Fibroblast of upper back skin (primary cell): ENCODE data around the gene GLT6D1.

ENCODE experiments used
- DNase-seq: peaks from one replicate; pipeline ENCODE4 v3.0.0-alpha.2; 2013

Gene GLT6D1

GRCh38 chr9:135607401-135608293 is 31.7 kb downstream of the GLT6D1 start:
- no peak for DNase-seq

- DNase-seq: no peak
Measured at GRCh38 chr9:135606885-135607259, 32.5 kb downstream of the GLT6D1 start.

GRCh38 chr9:135605238-135605781 is 34.0 kb downstream of the GLT6D1 start:
- DNase-seq: no peak

GRCh38 chr9:135604437-135605237 is 34.7 kb downstream of the GLT6D1 start:
- no peak for DNase-seq

GRCh38 chr9:135602789-135603481 is 36.4 kb downstream of the GLT6D1 start:
- peak; percentile 6 for DNase-seq

- no peak for DNase-seq
Measured at GRCh38 chr9:135601988-135602387, 37.4 kb downstream of the GLT6D1 start.

DNA sequence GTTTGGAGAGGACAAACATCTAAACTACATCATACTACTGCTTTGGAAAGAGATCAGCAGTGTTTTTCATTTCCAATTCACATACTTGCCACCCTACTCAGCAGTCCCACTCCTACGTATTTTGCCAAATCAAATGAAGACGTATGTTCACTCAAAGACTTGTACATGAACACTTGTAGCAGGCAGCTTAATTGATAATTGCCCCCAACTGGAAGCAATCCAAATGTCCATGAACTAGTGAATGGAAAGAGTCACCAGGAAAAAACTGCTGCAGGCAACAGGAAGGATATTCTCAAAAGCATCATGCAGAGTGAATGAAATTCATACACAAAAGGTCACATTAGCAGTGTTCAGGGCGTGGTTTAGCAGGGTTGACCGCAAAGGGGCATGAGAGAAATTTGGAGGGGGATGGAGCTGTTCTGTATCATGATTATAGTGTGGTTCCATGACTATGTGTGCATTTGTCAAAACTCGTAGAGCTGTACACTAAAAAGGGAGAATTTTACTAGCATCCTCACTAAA is 39.0 kb downstream of the GLT6D1 start:
- no peak for DNase-seq

DNA sequence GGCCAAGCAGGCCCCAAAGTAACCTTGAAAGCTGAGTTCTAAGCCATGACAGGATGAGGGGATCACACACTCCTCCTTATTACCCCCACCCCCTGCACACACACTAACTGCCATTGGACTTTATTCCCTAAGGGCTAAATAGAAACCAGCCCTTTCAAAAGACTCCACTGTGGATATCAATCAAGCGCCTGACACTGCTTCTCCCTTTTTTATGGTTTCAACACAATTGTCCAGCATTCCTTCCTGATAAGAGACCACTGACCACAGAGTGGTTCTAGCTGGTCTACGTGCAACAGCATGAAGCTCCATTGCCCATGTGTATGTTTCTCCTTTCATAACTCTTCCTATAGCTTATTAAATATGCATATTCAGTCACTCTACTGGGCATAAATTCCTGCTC is 43.1 kb downstream of the GLT6D1 start:
- no peak for DNase-seq

DNA sequence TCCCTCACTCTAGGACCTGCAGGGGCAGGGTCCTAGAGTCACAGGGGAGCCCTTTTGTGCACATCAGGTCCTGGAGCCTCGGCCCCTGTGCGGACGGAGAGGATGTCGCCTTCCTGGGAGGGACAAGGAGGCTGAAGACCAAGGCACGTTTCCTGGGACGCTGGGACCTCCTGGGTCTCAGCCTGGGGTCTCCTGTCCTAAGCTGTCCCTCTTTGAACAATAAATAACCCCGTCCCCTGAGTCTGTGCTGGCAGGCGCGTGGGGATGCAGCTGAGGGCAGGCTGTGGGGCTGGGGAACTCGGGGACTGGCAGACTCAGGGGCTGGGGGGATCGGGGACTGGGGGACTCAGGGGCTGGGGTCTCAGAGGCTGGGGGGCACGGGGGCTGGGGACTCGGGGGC is 46.7 kb downstream of the GLT6D1 start:
- DNase-seq: no peak

DNA sequence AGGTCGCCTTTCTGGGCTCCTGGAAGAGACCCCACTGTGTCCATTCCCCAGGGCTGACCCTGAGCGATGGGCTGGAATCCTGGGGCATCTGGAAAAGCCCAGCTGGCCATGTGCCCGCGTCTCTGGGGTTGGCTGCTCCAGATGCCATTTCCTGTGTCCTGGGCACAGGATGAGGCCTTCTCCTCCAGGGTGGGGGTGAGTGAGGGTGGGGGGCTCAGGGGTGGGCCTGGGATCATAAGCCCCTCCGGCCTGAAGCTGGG is 47.1 kb downstream of the GLT6D1 start:
- no peak for DNase-seq

DNA sequence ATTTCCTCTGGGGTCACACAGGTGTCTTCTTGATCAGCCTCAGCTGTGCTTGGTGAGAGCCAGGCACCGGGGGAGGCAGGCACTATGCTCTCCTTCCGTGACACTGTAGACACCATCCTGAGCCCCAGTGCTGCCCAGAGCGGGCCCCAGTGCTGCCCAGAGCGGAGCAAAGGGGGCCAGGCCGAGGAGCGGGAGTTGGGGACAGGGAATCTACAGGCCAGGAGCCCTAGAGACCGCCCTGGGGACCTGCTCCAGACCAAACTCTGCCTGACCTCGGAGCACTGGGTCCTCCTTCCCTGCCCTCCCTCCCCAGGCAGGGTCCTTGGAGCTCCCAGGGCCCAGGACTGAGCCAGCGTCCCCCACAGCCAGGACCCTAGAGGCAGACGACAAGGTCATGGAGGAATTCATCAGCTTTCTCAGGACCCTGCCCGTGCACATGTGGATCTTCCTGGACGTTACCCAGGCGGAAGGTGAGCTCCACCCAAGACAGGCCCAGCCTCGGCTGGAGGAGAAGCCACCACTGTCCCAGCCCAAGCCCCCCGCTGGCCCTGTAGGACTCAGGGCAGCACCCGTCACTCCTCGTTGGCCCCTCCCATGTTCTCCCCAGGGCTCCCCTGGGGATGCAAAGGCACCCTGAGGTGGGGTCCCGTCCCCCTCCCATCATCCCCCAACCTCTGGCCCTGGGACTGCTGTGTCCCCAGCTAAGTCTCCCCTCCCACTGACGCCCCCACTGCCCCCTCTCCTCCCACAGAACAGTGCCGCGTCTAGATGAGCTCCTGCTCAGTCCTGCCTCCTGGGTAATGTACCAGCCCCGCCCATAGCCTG is 47.6 kb downstream of the GLT6D1 start:
- no peak for DNase-seq

GRCh38 chr9:135590486-135591079 is 48.8 kb downstream of the GLT6D1 start:
- DNase-seq: no peak

GRCh38 chr9:135589596-135590485 is 49.5 kb downstream of the GLT6D1 start:
- no peak for DNase-seq

GRCh38 chr9:135588886-135589595 is 50.3 kb downstream of the GLT6D1 start:
- no peak for DNase-seq

DNA sequence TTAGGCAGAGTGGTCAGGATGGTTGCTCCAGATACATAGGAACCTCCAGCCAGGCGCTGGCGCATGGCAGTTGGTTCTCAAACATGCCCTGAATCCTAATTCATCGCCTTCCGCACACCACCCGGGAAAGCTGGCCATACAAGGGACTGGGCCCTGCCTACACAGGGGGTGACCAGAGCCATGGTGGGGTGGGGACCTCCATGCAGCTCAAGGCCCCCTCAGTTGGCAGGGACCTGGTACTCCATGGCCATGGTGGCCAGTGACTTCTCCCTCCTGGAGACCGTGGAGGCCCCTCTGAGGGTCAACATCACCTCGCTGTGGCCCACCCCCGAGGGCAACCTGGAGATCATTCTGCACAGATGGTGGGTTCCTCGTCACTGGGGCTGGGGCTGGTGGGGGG is 51.0 kb downstream of the GLT6D1 start:
- no peak for DNase-seq

DNA sequence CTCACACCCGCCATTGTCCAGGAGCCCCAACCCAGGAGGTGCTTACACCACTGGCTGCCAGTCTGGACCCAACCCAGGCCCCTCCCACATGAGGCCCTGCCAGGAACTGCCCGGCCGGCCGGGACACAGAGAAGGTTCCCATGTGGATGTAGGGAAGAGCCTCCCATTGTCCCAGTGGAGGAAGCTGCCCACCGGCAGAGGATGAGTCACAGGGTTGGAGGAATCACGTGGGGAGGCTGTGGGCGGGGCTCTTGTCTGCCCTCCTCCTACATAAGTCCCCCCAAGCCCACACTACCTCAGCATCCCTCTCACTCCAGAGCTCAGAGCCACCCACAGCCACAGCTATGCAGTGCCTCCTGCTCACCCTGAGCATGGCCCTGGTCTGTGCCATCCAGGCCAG is 51.7 kb downstream of the GLT6D1 start:
- no peak for DNase-seq

DNA sequence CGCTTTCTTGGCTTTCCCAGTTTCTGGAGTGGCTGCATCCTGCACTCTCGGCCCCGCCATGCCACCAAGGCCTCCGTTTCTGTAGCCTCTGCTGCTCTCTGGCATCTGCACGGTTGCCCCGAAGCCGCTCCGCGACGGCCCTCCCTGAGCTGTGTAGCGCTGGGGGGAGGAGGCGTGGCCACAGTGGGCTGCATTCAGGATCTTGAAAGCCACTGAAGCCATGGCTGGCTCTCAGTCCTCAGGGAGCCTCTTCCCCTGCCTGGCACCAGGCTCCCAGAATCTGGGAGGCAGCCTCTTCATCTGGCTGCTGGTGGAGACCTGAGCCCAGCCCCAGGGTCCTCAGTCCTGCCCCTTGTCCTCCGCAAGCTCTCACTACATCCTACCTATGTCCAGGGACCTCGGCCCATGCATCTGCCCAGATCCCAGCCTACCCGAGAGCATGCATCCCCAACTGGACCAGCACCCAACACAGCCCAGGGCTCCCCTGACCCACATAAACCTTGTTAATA is 52.7 kb downstream of the GLT6D1 start:
- DNase-seq: no peak

- DNase-seq: no peak
Measured at GRCh38 chr9:135584934-135585333, 54.4 kb downstream of the GLT6D1 start.

- DNase-seq: no peak
Measured at GRCh38 chr9:135584371-135584770, 55.0 kb downstream of the GLT6D1 start.

- DNase-seq: no peak
Measured at GRCh38 chr9:135583688-135584011, 55.7 kb downstream of the GLT6D1 start.
